GM21619 (cell line): ENCODE data around the gene SLC23A2.
A peak's percentile ranks its signal among the peaks of the same experiment; 100 is the strongest.

Source experiments
- ATAC-seq: cut with Tn5 transposase; IDR thresholded peaks from one replicate; pipeline ENCODE4 v1.9.1; 2021; ENCODE audit not compliant: unreplicated experiment

The SLC23A2 gene

GRCh38 chr20:4905613-4906012 lies 95.7 kb downstream of the SLC23A2 start:
- ATAC-seq, result no peak

- ATAC-seq, result no peak
These were observed 96.1 kb downstream of the SLC23A2 start for GRCh38 chr20:4905195-4905594.

GRCh38 chr20:4904127-4904860 lies 97.0 kb downstream of the SLC23A2 start:
- ATAC-seq, result no peak

GRCh38 chr20:4902788-4903187 lies 98.5 kb downstream of the SLC23A2 start:
- no peak for ATAC-seq

- no peak for ATAC-seq
These were observed 100.1 kb downstream of the SLC23A2 start for GRCh38 chr20:4901031-4901818.

- ATAC-seq, result no peak
These were observed 102.7 kb downstream of the SLC23A2 start for GRCh38 chr20:4898282-4899244.

- ATAC-seq, result no peak
These were observed 103.7 kb downstream of the SLC23A2 start for GRCh38 chr20:4897600-4897999.

GRCh38 chr20:4896971-4897497 lies 104.3 kb downstream of the SLC23A2 start:
- peak; percentile 60 for ATAC-seq

GRCh38 chr20:4896119-4896702 lies 105.1 kb downstream of the SLC23A2 start:
- no peak for ATAC-seq

- no peak for ATAC-seq
These were observed 106.3 kb downstream of the SLC23A2 start for GRCh38 chr20:4894981-4895381.

- ATAC-seq, result no peak
These were observed 106.9 kb downstream of the SLC23A2 start for GRCh38 chr20:4894409-4894808.

GRCh38 chr20:4893709-4894108 lies 107.6 kb downstream of the SLC23A2 start:
- ATAC-seq, result no peak

GRCh38 chr20:4891997-4892396 lies 109.3 kb downstream of the SLC23A2 start:
- ATAC-seq, result no peak

GRCh38 chr20:4891190-4891763 lies 110.0 kb downstream of the SLC23A2 start:
- ATAC-seq, result no peak

GRCh38 chr20:4889446-4889845 lies 111.9 kb downstream of the SLC23A2 start:
- no peak for ATAC-seq

- no peak for ATAC-seq
These were observed 113.7 kb downstream of the SLC23A2 start for GRCh38 chr20:4887586-4887985.

GRCh38 chr20:4886771-4887527 lies 114.4 kb downstream of the SLC23A2 start:
- no peak for ATAC-seq

GRCh38 chr20:4885877-4886276 lies 115.4 kb downstream of the SLC23A2 start:
- no peak for ATAC-seq

- no peak for ATAC-seq
These were observed 117.8 kb downstream of the SLC23A2 start for GRCh38 chr20:4883546-4883945.

GRCh38 chr20:4883051-4883450 lies 118.3 kb downstream of the SLC23A2 start:
- no peak for ATAC-seq
